Transverse colon (tissue), 3 donors: ENCODE results near the gene FBXO41.

Experiments
- CTCF ChIP-seq, 5 experiments: fragments of 200-600 bp in 3 of 5; fragments of 450-650 bp in 2 of 5; sonication (generic) in 3 of 5; IDR thresholded peaks; 1 replicate in 2 of 5; 2 replicates in 3 of 5; pipeline ENCODE4 v1.5.1; 2016 to 2017; ENCODE audit warnings: antibody characterized with exemption in 5 of 5, inconsistent platforms in 3 of 5, mild to moderate bottlenecking in 2 of 5, moderate library complexity in 1 of 5
- EP300 ChIP-seq: sonication (generic); formaldehyde crosslinking; IDR thresholded peaks from one replicate; pipeline ENCODE4 v1.6.1; 2017; ENCODE audit warnings: antibody characterized with exemption, low read depth

- TF ChIP-seq CTCF (IDR thresholded peaks at IDR 0.05) = no peak
- TF ChIP-seq EP300 = no peak
These were observed 48.8 kb downstream of the FBXO41 start for GRCh38 chr2:73235315-73236028.
